Glomerular endothelial cell (primary cell): Measurements from ENCODE around the gene FNDC1. TPM values are rescaled to one million over a fixed set of nuclear protein-coding genes. Genes with fewer than 3 reads are reported as not detected.

ENCODE experiments used
- DNase-seq: peaks from one replicate; pipeline ENCODE4 v3.0.0-alpha.2; 2011; ENCODE audit warnings: low read depth, low spot score; ENCODE audit errors: extremely low read depth
- total RNA-seq: library from RNA; depleted of rRNA; stranded (reverse); fragments of >200 nt; gene quantifications from 2 replicates; pipeline ENCODE4 v1.2.3, GENCODE V29; 2015

FNDC1 gene
- total RNA-seq, 1 donor from 2014 or later: 0.06 TPM

- DNase-seq: no peak
Observed at GRCh38 chr6:159203304-159204005, 34.3 kb downstream of the FNDC1 start.

GRCh38 chr6:159204605-159205004 is 35.4 kb downstream of the FNDC1 start:
- no peak for DNase-seq

GRCh38 chr6:159212028-159212427 is 42.8 kb downstream of the FNDC1 start:
- DNase-seq: no peak

- DNase-seq: no peak
Observed at GRCh38 chr6:159212525-159213280, 43.5 kb downstream of the FNDC1 start.

- no peak for DNase-seq
Observed at GRCh38 chr6:159213405-159213804, 44.2 kb downstream of the FNDC1 start.

GRCh38 chr6:159214281-159214680 is 45.1 kb downstream of the FNDC1 start:
- DNase-seq: no peak

GRCh38 chr6:159217595-159218275 is 48.5 kb downstream of the FNDC1 start:
- no peak for DNase-seq

- no peak for DNase-seq
Observed at GRCh38 chr6:159220093-159220492, 50.9 kb downstream of the FNDC1 start.

GRCh38 chr6:159221486-159222170 is 52.4 kb downstream of the FNDC1 start:
- DNase-seq: no peak

GRCh38 chr6:159224452-159224851 is 55.3 kb downstream of the FNDC1 start:
- DNase-seq: no peak

- no peak for DNase-seq
Observed at GRCh38 chr6:159229651-159230051, 60.5 kb downstream of the FNDC1 start.

GRCh38 chr6:159232106-159232645 is 63.0 kb downstream of the FNDC1 start:
- DNase-seq: no peak

GRCh38 chr6:159232751-159233150 is 63.6 kb downstream of the FNDC1 start:
- no peak for DNase-seq

- no peak for DNase-seq
Observed at GRCh38 chr6:159233365-159234101, 64.3 kb downstream of the FNDC1 start.

GRCh38 chr6:159234102-159234553 is 64.9 kb downstream of the FNDC1 start:
- DNase-seq: no peak

- no peak for DNase-seq
Observed at GRCh38 chr6:159238920-159239558, 69.8 kb downstream of the FNDC1 start.

- DNase-seq: no peak
Observed at GRCh38 chr6:159249128-159249527, 79.9 kb downstream of the FNDC1 start.

- no peak for DNase-seq
Observed at GRCh38 chr6:159249752-159250151, 80.6 kb downstream of the FNDC1 start.

- no peak for DNase-seq
Observed at GRCh38 chr6:159250633-159251032, 81.4 kb downstream of the FNDC1 start.
